Activated T-cell treated with anti-CD3 and anti-CD28 coated beads, Interleukin-2, amount 50 U/mL, for 72 hours (primary cell): Measurements from ENCODE around the gene CYTH1. TPM values are rescaled to one million over a fixed set of nuclear protein-coding genes. Genes with fewer than 3 reads are reported as not detected.

Source experiments
- ATAC-seq, 2 donors: fragments of 150-1000 bp; cut with Tn5 transposase; replicated peaks in 1 of 2; 2 replicates each; pipeline ENCODE4 v1.10.0; 2021; ENCODE audit warnings: moderate library complexity in 2 of 2, mild to moderate bottlenecking in 1 of 2
- DNase-seq, 2 donors: peaks; one replicate each; pipeline ENCODE4 v3.0.0; 2021 to 2022; ENCODE audit warnings: mixed read lengths in 1 of 2
- H3K27ac Mint-ChIP-seq: one replicate; pipeline ENCODE4 v1.8.0; 2022; ENCODE audit warnings: mild to moderate bottlenecking, moderate library complexity, mixed read lengths
- H3K27me3 Mint-ChIP-seq: one replicate; pipeline ENCODE4 v1.8.0; 2022; ENCODE audit warnings: low read depth, mixed read lengths
- H3K36me3 Mint-ChIP-seq, 2 donors: one replicate each; pipeline ENCODE4 v1.8.0; 2022; ENCODE audit warnings: mixed read lengths in 2 of 2, mild to moderate bottlenecking in 1 of 2; ENCODE audit not compliant: insufficient read depth in 2 of 2
- H3K4me1 Mint-ChIP-seq: one replicate; pipeline ENCODE4 v1.8.0; 2022; ENCODE audit warnings: low read depth, mixed read lengths
- H3K4me3 Mint-ChIP-seq, 2 donors: one replicate each; pipeline ENCODE4 v1.8.0; 2022; ENCODE audit warnings: mild to moderate bottlenecking in 2 of 2, mixed read lengths in 2 of 2, moderate library complexity in 2 of 2
- H3K9me3 Mint-ChIP-seq, 2 donors: one replicate each; pipeline ENCODE4 v1.8.0; 2022; ENCODE audit warnings: mixed read lengths in 2 of 2
- total RNA-seq, 2 donors: library from RNA; stranded (reverse); gene quantifications; one replicate each; pipeline ENCODE4 v1.2.3, GENCODE V29; 2022

CYTH1 gene
- total RNA-seq, 2 donors from 2014 or later = 163 to 204 TPM

DNA sequence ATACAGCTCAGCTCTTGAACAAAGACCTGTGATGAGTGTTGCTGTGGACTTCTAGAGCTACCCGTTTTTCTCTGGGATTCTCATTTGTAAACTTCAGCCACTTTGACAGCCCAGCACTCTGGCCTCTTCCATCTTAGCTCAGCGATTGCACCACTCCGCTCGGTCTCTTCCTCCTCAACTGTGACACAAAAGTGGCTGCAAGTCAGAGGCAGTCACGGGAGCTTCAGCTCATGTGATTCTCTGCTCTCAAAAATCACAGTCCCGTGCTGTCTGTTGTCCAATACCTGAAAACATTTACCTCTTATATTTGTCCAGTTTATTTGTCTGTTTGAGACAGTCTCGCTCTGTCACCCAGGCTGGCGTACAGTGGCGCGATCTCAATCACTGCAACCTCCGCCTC is 129.2 kb downstream of the CYTH1 start:
- ATAC-seq (no peak), DNase-seq (no peak)
- Mint-ChIP-seq H3K4me1 (no peaks in the 10 kb centered on the region), H3K27ac (no peak overlapping the region), H3K36me3 (peaks cover 4 to 10% of the 10 kb centered on the region in 2 donors), H3K9me3 (peaks cover 2 to 6% of the 10 kb centered on the region in 2 donors), H3K27me3 (no peaks in the 10 kb centered on the region), H3K4me3 (no peak overlapping the region)

DNA sequence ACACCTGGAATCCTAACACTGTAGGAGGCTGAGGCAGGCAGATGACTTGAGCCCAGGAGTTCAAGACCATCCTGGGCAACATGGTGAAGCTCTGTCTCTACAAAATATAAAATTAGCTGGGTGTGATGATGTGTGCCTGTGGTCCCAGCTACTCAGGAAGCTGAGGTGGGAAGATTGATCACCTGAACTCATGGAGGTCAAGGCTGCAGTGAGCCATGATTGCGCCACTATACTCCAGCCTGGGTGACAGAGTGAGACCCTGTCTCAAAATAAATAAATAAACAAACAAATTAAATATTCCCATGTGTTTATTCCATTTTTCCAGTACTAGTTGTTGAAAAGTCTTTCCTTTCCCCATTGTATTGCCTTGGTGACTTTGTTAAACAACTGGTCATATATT is 130.0 kb downstream of the CYTH1 start:
- Mint-ChIP-seq H3K4me3 (no peak overlapping the region), H3K36me3 (peaks cover 7 to 13% of the 10 kb centered on the region in 2 donors), H3K4me1 (no peaks in the 10 kb centered on the region), H3K27me3 (no peaks in the 10 kb centered on the region), H3K27ac (no peak overlapping the region), H3K9me3 (peaks cover 3 to 7% of the 10 kb centered on the region in 2 donors)
- ATAC-seq (no peak), DNase-seq (no peak)

DNA sequence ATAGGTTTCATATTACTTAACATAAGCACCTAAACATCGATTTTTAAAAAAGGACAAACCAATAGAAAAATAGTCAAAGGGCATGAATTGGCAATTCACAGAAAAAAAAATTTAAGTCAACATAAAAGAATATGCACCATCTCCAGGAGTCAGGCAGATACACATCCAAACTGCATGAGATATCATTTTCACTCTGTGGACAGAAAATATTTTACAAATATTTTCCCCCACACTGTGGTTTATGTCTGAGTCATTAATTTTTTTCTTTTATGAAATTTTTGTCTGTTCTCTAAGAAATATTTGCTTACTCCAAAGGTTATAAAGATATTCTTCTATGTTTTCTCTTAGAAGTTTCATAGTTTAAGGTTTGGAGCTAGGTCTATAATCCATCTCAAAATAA is 130.5 kb downstream of the CYTH1 start:
- DNase-seq = no peak
- no peak for ATAC-seq
- Mint-ChIP-seq H3K4me3 (no peak overlapping the region), H3K27ac (no peak overlapping the region), H3K27me3 (no peaks in the 10 kb centered on the region), H3K36me3 (peaks cover 7 to 14% of the 10 kb centered on the region in 2 donors), H3K9me3 (peaks cover 3 to 7% of the 10 kb centered on the region in 2 donors), H3K4me1 (no peaks in the 10 kb centered on the region)

DNA sequence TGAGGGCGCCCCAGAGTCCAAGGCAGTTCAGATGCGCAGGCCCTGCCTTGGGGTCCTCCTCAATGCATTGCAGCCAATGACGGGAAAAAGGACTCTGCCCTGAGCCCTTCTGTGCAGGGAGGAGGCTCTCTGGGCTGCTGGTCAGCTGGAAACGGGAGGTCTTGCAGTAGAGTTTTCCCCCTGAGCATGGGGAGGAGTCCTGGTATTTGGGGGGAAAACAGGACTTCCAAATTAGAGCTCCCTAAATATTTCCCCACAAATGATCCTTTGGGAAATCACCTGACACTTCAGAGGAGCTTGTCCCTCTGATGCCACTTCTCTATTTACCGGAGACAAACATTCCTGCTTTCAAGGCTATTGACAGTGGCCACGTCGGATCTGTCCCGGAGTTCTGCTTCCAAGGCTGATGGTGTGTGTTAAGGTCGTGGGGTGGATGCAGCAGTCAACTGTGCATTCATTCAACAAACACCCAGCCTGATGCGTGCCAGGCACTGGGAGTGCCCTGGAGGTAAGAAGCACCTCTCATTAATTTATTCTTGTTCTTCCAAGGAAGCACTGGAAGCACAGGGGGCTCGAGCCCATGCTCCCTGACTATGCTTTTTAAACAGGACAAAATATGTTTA is 131.9 kb downstream of the CYTH1 start:
- no peak for ATAC-seq
- H3K27me3 Mint-ChIP-seq = no peaks in the 10 kb centered on the region
- H3K4me1 Mint-ChIP-seq = peaks cover 10% of the 10 kb centered on the region
- H3K4me3 Mint-ChIP-seq = no peak overlapping the region
- DNase-seq = no peak
- no peak overlapping the region for H3K27ac Mint-ChIP-seq
- H3K9me3 Mint-ChIP-seq = peaks cover 3 to 7% of the 10 kb centered on the region in 2 donors
- H3K36me3 Mint-ChIP-seq = peaks cover 7 to 15% of the 10 kb centered on the region in 2 donors

DNA sequence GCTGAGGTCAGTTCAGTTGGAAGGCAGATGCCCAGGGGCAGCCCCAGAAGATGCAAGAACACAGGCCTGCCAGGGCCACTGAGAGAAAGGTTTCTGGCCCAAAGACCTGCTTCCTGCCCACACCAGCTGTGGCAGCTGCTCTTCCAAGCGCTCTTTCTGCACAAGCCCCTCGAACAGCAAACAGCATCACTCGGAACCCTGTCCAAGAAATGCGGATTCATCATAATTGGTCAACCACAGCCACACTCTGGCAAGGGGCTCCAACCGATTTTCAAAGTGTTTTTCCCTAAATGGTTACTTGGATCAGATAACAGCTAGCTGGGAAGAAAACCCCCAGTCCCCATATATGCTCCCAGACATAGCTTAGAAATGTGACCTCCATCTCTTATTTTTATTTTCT is 133.8 kb downstream of the CYTH1 start:
- Mint-ChIP-seq H3K4me1 (peaks cover 10% of the 10 kb centered on the region), H3K36me3 (peaks cover 7 to 15% of the 10 kb centered on the region in 2 donors), H3K27me3 (no peaks in the 10 kb centered on the region)

DNA sequence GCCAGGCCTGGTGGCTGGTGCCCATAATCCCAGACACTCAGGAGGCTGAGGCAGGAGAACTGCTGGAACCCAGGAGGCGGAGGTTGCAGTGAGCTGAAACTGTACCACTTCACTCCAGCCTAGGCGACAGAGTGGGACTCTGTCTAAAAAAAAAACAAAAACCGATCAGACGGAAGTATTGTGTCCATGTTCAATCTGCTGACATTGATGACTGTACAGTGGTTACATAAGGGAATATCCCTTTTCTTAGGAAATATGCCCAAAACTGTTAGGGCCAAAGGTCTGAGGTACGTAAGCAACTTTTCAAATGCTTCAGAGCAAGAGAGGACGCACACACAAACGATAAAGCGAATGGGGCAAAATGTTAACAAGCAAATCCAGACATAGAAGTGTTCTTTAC is 135.0 kb downstream of the CYTH1 start:
- ATAC-seq = no peak
- Mint-ChIP-seq H3K27ac (peak overlapping the region; percentile 68), H3K27me3 (no peaks in the 10 kb centered on the region), H3K36me3 (peaks cover 7 to 15% of the 10 kb centered on the region in 2 donors), H3K4me3 (peak overlapping the region in 1 of 2 donors; percentile 5), H3K4me1 (peaks cover 10% of the 10 kb centered on the region), H3K9me3 (peaks cover 3 to 7% of the 10 kb centered on the region in 2 donors)
- DNase-seq = no peak

More for the DNA sequence above, 133.8 kb downstream of the CYTH1 start:
- peaks cover 3 to 7% of the 10 kb centered on the region in 2 donors for H3K9me3 Mint-ChIP-seq
- no peak for DNase-seq
- H3K4me3 Mint-ChIP-seq = no peak overlapping the region
- no peak for ATAC-seq
- no peak overlapping the region for H3K27ac Mint-ChIP-seq

DNA sequence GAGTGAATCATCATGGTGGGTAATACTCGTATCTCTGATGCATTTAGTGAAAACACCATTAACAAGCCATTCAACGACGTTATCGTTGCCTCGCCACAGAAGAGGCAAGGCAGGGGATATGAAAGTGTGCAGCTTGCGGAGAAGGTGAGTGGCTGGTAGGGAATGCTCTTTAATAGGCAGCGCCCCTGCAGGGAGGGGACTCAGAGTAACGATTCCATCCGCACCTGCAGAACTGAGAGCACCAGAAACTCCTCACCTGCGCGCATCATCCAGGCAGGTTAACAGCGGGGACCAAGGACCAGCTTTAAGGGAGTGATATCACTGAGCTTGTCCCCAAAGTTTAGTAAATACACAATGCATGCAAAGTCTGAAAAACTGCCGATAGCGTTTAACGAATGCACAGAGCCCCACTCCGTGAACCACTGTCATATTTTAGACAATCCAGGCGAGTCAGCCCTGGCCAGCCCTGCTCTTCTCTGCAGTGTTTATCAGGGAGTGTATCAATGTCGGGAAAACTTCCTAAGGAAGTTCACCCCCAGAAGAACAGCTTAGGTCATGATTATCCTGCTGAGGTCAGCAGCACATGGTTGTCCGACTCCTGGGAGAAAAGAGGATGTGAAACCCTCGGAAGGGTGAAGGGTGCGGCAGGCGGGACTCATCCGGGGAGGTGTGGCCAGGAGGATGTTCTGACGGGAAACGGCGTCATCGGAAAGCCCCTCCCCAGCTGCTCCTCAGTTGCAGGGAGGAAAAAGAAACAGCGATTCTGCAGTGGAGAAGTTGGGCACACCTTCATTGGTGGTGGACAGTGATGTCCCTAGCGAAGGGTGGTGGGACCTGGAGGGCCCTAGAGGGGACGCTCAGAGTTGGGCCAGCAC is 136.4 kb downstream of the CYTH1 start:
- H3K9me3 Mint-ChIP-seq = peaks cover 3 to 7% of the 10 kb centered on the region in 2 donors
- peaks cover 7 to 15% of the 10 kb centered on the region in 2 donors for H3K36me3 Mint-ChIP-seq
- DNase-seq = peak; percentile 68 to 70
- peak overlapping the region; percentile 66 to 82 for H3K4me3 Mint-ChIP-seq
- H3K4me1 Mint-ChIP-seq = peaks cover 10% of the 10 kb centered on the region
- ATAC-seq = peak; percentile 80 to 88
- H3K27me3 Mint-ChIP-seq = no peaks in the 10 kb centered on the region
- H3K27ac Mint-ChIP-seq = peak overlapping the region; percentile 62

DNA sequence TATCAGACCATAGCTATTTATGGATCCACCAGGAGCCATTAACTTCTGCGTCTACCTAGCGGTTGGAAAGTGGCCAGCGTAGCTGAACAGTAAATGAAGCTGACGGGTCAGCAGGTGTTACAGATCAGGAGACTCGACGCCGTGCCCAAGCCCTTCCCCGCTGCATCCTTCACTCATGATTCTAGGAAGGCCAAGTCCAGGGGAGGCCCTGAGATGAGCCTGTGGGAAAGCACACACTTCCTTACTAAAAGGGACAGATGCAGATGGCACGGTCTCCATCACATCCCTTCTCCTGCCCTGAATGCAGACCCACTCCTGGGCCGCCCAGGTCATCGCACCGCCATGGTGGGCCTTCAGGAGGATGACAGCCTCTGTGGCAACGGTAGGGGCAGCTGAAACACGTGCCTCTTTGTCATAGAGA is 137.1 kb downstream of the CYTH1 start:
- H3K4me3 Mint-ChIP-seq = no peak overlapping the region
- H3K27ac Mint-ChIP-seq = no peak overlapping the region
- ATAC-seq = no peak
- peaks cover 3 to 7% of the 10 kb centered on the region in 2 donors for H3K9me3 Mint-ChIP-seq
- peaks cover 10% of the 10 kb centered on the region for H3K4me1 Mint-ChIP-seq
- peaks cover 7 to 15% of the 10 kb centered on the region in 2 donors for H3K36me3 Mint-ChIP-seq
- H3K27me3 Mint-ChIP-seq = no peaks in the 10 kb centered on the region
- no peak for DNase-seq

DNA sequence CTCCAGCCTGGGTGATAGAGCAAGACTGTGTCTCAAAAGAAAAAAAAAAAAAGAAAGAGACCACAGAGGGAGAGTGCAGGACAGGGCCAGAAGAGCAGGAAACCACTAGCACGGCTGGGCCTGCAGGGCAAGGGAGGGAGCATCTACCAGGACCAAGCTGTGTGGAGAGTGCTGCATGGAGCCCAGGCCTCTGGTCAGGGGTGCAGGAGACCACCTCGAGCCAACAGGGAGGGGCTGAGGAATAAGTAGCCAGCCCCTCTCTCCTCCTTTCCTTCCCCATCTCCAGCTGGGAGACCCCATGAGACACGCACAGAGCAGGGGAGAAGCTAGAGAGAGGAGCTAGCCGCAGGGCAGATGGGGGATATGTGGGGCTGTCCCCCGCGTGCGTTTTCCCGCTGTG is 137.8 kb downstream of the CYTH1 start:
- H3K9me3 Mint-ChIP-seq = peaks cover 3 to 7% of the 10 kb centered on the region in 2 donors
- DNase-seq (no peak), ATAC-seq (no peak)
- no peak overlapping the region for H3K4me3 Mint-ChIP-seq
- peaks cover 11% of the 10 kb centered on the region for H3K4me1 Mint-ChIP-seq
- H3K27ac Mint-ChIP-seq = no peak overlapping the region
- peaks cover 7 to 13% of the 10 kb centered on the region in 2 donors for H3K36me3 Mint-ChIP-seq
- no peaks in the 10 kb centered on the region for H3K27me3 Mint-ChIP-seq

DNA sequence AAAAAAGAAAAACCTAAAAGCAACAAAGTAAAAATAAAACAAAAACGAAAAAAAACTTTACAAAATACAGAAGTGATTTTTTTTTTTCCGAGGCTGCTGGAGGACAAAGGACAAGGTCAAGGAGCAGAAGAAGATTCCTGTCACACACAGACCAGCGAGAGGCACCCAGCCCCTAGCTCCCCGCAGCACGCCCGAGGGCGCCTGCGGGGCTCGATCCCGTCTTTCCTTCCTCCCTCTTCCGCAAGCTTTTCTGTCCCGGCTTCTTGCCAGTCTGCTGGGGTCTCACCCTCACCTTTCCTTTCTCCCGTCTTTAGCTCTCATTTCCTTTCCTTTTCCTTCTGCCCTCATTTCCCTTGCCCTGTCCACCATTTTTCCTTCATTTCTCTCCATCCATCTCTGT is 138.7 kb downstream of the CYTH1 start:
- peaks cover 7 to 9% of the 10 kb centered on the region in 2 donors for H3K36me3 Mint-ChIP-seq
- DNase-seq = no peak
- H3K4me1 Mint-ChIP-seq = peaks cover 19% of the 10 kb centered on the region
- no peak for ATAC-seq
- H3K4me3 Mint-ChIP-seq = no peak overlapping the region
- H3K27ac Mint-ChIP-seq = no peak overlapping the region
- peaks cover 3% of the 10 kb centered on the region in 2 donors for H3K9me3 Mint-ChIP-seq
- no peaks in the 10 kb centered on the region for H3K27me3 Mint-ChIP-seq

DNA sequence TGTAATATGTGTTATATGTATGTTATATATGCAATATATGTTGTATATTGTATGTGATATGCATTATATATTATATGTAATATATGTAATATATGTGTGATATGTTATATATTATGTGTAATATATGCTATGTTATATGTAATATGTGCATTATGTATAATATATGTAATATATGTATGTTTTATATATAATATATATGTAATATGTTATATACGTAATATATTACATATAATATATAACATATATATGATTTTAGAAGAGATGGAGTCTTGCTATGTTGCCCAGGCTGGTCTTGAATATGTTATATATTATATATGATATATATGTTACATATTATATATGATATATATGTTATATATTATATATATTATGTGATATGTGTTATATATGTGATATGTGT is 139.4 kb downstream of the CYTH1 start:
- Mint-ChIP-seq H3K27me3 (no peaks in the 10 kb centered on the region), H3K4me1 (peaks cover 19% of the 10 kb centered on the region), H3K4me3 (no peak overlapping the region), H3K36me3 (peaks cover 1 to 3% of the 10 kb centered on the region in 2 donors), H3K9me3 (no peaks in the 10 kb centered on the region), H3K27ac (no peak overlapping the region)
- ATAC-seq (no peak), DNase-seq (no peak)

DNA sequence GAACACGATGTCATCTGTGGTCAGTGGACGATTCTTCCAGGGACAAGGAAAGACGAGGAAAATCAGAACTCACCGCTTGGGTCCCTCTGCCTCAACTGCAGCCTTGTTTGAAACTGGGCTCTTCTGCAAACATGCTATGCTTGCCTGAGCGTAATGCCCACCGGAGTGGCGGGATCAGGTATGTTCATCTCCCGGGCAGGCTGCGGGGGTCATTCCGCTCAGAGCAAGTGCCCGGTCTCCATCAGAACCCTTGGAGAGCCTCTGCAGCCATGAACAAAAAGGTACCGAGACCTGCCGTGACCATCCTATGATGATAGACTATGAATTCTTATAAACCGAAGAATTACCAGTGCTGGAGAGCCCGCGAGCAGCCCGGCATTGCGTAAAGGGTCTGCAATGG is 140.4 kb downstream of the CYTH1 start:
- no peak overlapping the region for H3K4me3 Mint-ChIP-seq
- no peak overlapping the region for H3K27ac Mint-ChIP-seq
- DNase-seq (no peak), ATAC-seq (no peak)
- no peaks in the 10 kb centered on the region for H3K27me3 Mint-ChIP-seq
- peaks cover 0 to 2% of the 10 kb centered on the region in 2 donors for H3K36me3 Mint-ChIP-seq
- H3K9me3 Mint-ChIP-seq = no peaks in the 10 kb centered on the region
- H3K4me1 Mint-ChIP-seq = peaks cover 19% of the 10 kb centered on the region

DNA sequence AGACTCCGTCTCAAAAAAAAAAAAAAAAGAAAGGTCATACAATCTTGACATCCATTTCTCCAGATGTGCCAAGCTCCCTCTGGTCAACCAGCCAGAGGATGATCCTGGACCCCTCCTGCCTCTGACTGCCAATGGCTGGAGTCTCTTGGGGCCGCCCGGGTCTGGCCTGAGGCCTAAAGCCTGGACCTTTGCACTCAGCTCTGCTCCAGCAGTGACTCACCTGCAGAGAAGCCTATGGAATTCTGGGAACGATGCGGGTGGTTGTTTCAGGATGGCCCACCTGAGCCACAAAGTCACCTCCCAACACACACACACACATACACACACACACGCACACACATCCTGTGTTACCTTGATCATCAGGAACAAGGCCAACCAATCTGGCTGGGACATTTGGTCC is 140.8 kb downstream of the CYTH1 start:
- DNase-seq (no peak), ATAC-seq (no peak)
- Mint-ChIP-seq H3K27ac (no peak overlapping the region), H3K9me3 (no peaks in the 10 kb centered on the region), H3K27me3 (no peaks in the 10 kb centered on the region), H3K4me1 (peaks cover 16% of the 10 kb centered on the region), H3K4me3 (no peak overlapping the region), H3K36me3 (no peaks in the 10 kb centered on the region)
